HepG2 (cell line): ENCODE results near the gene AHCY. TPM values are rescaled to one million over a fixed set of nuclear protein-coding genes. Genes with fewer than 3 reads are reported as not detected.

Experiments used
- CEBPZ ChIP-seq: IDR thresholded peaks from 2 replicates; pipeline ENCODE4 v1.6.1; 2012; ENCODE audit warnings: low read length, improper control_type of control experiment
- HCFC1 ChIP-seq: fragments of 150-350 bp; IDR thresholded peaks from 2 replicates; pipeline ENCODE4 v1.6.1; 2014; ENCODE audit warnings: low read depth, low read length
- HDAC1 ChIP-seq: sonication (generic); formaldehyde crosslinking; IDR thresholded peaks from 2 replicates; pipeline ENCODE4 v1.5.1; 2020; ENCODE audit warnings: mild to moderate bottlenecking, missing genetic modification reagents
- IKZF5 ChIP-seq: IDR thresholded peaks from 2 replicates; pipeline ENCODE4 v1.6.1; 2018; ENCODE audit warnings: missing genetic modification reagents, mild to moderate bottlenecking, missing compliant biosample characterization
- NFATC3 ChIP-seq: sonication (generic); formaldehyde crosslinking; IDR thresholded peaks from 2 replicates; pipeline ENCODE4 v1.5.1; 2020; ENCODE audit warnings: mild to moderate bottlenecking, missing genetic modification reagents
- NONO ChIP-seq, 2 experiments: fragments of 450-650 bp in 1 of 2; sonication (generic) in 1 of 2; formaldehyde crosslinking in 1 of 2; IDR thresholded peaks in 1 of 2; conservative IDR thresholded peaks in 1 of 2; 2 replicates each; pipeline versions ENCODE4 v1.6.1 to v1.8.0; 2017 to 2022; ENCODE audit warnings: mild to moderate bottlenecking in 1 of 2, missing genetic modification reagents in 1 of 2, moderate library complexity in 1 of 2
- PATZ1 ChIP-seq: sonication (generic); formaldehyde crosslinking; IDR thresholded peaks from 2 replicates; pipeline ENCODE4 v1.4.0; 2020; ENCODE audit warnings: missing genetic modification reagents
- PAWR ChIP-seq: sonication (generic); formaldehyde crosslinking; IDR thresholded peaks from 2 replicates; pipeline ENCODE4 v1.4.0; 2020; ENCODE audit warnings: missing genetic modification reagents, mild to moderate bottlenecking, borderline replicate concordance
- PHF5A ChIP-seq: IDR thresholded peaks from one replicate; pipeline ENCODE4 v1.6.1; 2018; ENCODE audit warnings: low read depth, missing genetic modification reagents; ENCODE audit not compliant: unreplicated experiment
- RBAK ChIP-seq: sonication (generic); formaldehyde crosslinking; IDR thresholded peaks from 2 replicates; pipeline ENCODE4 v1.5.1; 2020; ENCODE audit warnings: mild to moderate bottlenecking, missing genetic modification reagents
- RCOR2 ChIP-seq: IDR thresholded peaks from 2 replicates; pipeline ENCODE4 v1.6.1; 2016; ENCODE audit warnings: missing biosample characterization, missing genetic modification reagents
- REPIN1 ChIP-seq: sonication (generic); formaldehyde crosslinking; IDR thresholded peaks from 2 replicates; pipeline ENCODE4 v1.8.0; 2022; ENCODE audit warnings: missing genetic modification reagents, low read depth, mild to moderate bottlenecking, borderline replicate concordance
- RXRB ChIP-seq: IDR thresholded peaks from 2 replicates; pipeline ENCODE4 v1.6.1; 2016; ENCODE audit warnings: borderline replicate concordance, missing genetic modification reagents, missing compliant biosample characterization
- SMARCE1 ChIP-seq: fragments of 450-650 bp; IDR thresholded peaks from 2 replicates; pipeline ENCODE4 v1.6.1; 2017; ENCODE audit warnings: borderline replicate concordance
- STAG1 ChIP-seq: sonication (generic); formaldehyde crosslinking; IDR thresholded peaks from 2 replicates; pipeline ENCODE4 v1.4.0; 2020; ENCODE audit warnings: missing genetic modification reagents
- THRA ChIP-seq: sonication (generic); formaldehyde crosslinking; IDR thresholded peaks from 2 replicates; pipeline ENCODE4 v1.4.0; 2020; ENCODE audit warnings: missing genetic modification reagents, borderline replicate concordance
- ZBTB1 ChIP-seq: sonication (generic); formaldehyde crosslinking; IDR thresholded peaks from 2 replicates; pipeline ENCODE4 v1.4.0; 2020; ENCODE audit warnings: missing genetic modification reagents, borderline replicate concordance
- ZFP1 ChIP-seq: IDR thresholded peaks from 2 replicates; pipeline ENCODE4 v1.6.1; 2016
- ZNF331 ChIP-seq: sonication (generic); formaldehyde crosslinking; IDR thresholded peaks from 2 replicates; pipeline ENCODE4 v1.4.0; 2020; ENCODE audit warnings: missing genetic modification reagents
- ZNF362 ChIP-seq: sonication (generic); formaldehyde crosslinking; IDR thresholded peaks from 2 replicates; pipeline ENCODE4 v1.4.0; 2020; ENCODE audit warnings: missing genetic modification reagents, mild to moderate bottlenecking, borderline replicate concordance
- ZNF576 ChIP-seq: sonication (generic); formaldehyde crosslinking; IDR thresholded peaks from 2 replicates; pipeline ENCODE4 v1.4.0; 2020; ENCODE audit warnings: mild to moderate bottlenecking, missing genetic modification reagents
- polyA plus RNA-seq, 8 experiments: library from polyadenylated mRNA; depleted of rRNA in 3 of 8; stranded (reverse) in 7 of 8; unstranded in 1 of 8; fragments of >200 nt; fragmentation: Illumina TruSeq in 4 of 8; extraction: Trizol in 4 of 8; gene quantifications; 2 replicates each; pipeline versions ENCODE4 v1.2.1 to v1.2.3, GENCODE V29; 2011 to 2016; ENCODE audit warnings: low read depth in 4 of 8, missing spikeins in 1 of 8, mixed read lengths in 1 of 8; ENCODE audit not compliant: insufficient read depth in 1 of 8
- total RNA-seq, 5 experiments: library from RNA; depleted of rRNA; stranded (reverse); fragments of >200 nt; fragmentation: Illumina TruSeq; extraction: Trizol; gene quantifications; 2 replicates each; pipeline ENCODE4 v1.2.3, GENCODE V29; 2016; ENCODE audit warnings: low read depth in 1 of 5

AHCY gene
- total and polyA plus RNA-seq, 2 of the 13 experiments (the other 11 are each of a cell fraction or from before 2014, with no cell fraction given): 407 to 419 TPM

- no peak for TF ChIP-seq CEBPZ
- TF ChIP-seq HDAC1 (CRISPR knock-in tag): 0 out of 2 replicates have a peak, but pooled peaks have one; percentile 16
- peak; percentile 15; the same call in 1 of the 2 replicates for TF ChIP-seq ZNF362 (CRISPR knock-in tag)
- TF ChIP-seq REPIN1 (CRISPR knock-in tag): no peak
- no peak for TF ChIP-seq NFATC3 (CRISPR knock-in tag)
- TF ChIP-seq STAG1 (CRISPR knock-in tag): no peak
- TF ChIP-seq PHF5A (CRISPR knock-in tag): no peak
- no peak for TF ChIP-seq PAWR (CRISPR knock-in tag)
- TF ChIP-seq RXRB (CRISPR knock-in tag): no peak
- TF ChIP-seq ZNF331: no peak
- TF ChIP-seq PATZ1: 0 out of 2 replicates have a peak, but pooled peaks have one; percentile 10
- no peak for TF ChIP-seq SMARCE1
- TF ChIP-seq RBAK (CRISPR knock-in tag): no peak
- TF ChIP-seq ZNF576 (CRISPR knock-in tag): no peak
- TF ChIP-seq NONO (IDR thresholded peaks at IDR 0.05): no peak
- TF ChIP-seq NONO (CRISPR knock-in tag; conservative IDR thresholded peaks at IDR 0.05): no peak
- no peak for TF ChIP-seq HCFC1
- no peak for TF ChIP-seq ZBTB1 (CRISPR knock-in tag)
- TF ChIP-seq ZFP1: no peak
- TF ChIP-seq IKZF5 (CRISPR knock-in tag): 0 out of 2 replicates have a peak, but pooled peaks have one; percentile 10
- TF ChIP-seq THRA: no peak
- TF ChIP-seq RCOR2: 0 out of 2 replicates have a peak, but pooled peaks have one; percentile 12
- TF ChIP-seq, all 625 proteins: peak for 9
These were observed 41.1 kb upstream of the AHCY start (continued) for GRCh38 chr20:34344238-34344637.
